Transverse colon (tissue), 4 donors: Measurements from ENCODE around the gene TCF7. TPM values are rescaled to one million over a fixed set of nuclear protein-coding genes. Genes with fewer than 3 reads are reported as not detected.

Experiments used
- DNase-seq: peaks from one replicate; pipeline ENCODE4 v3.0.0-alpha.2; 2019
- H3K27ac ChIP-seq, 4 donors: fragments of 200-600 bp; sonication (generic); 2 replicates each; pipeline ENCODE4 v1.5.1; 2016 to 2018; ENCODE audit warnings: inconsistent platforms in 4 of 4
- H3K27me3 ChIP-seq: fragments of 200-600 bp; sonication (generic); 2 replicates; pipeline ENCODE4 v1.5.1; 2017; ENCODE audit warnings: inconsistent platforms
- H3K36me3 ChIP-seq, 4 donors: fragments of 200-600 bp; sonication (generic); 2 replicates each; pipeline ENCODE4 v1.5.1; 2017 to 2019; ENCODE audit warnings: inconsistent platforms in 4 of 4
- H3K4me1 ChIP-seq, 4 donors: fragments of 200-600 bp; sonication (generic); 2 replicates each; pipeline ENCODE4 v1.5.1; 2017 to 2020; ENCODE audit warnings: inconsistent platforms in 4 of 4
- H3K4me3 ChIP-seq, 4 donors: fragments of 200-600 bp; sonication (generic); 1 replicate in 1 of 4; 2 replicates in 3 of 4; pipeline versions ENCODE4 v1.5.1 to v1.6.1; 2017 to 2019; ENCODE audit warnings: inconsistent platforms in 4 of 4
- H3K9me3 ChIP-seq, 2 donors: fragments of 200-600 bp; sonication (generic); 2 replicates each; pipeline ENCODE4 v1.5.1; 2017 to 2019; ENCODE audit warnings: inconsistent platforms in 2 of 2
- EP300 ChIP-seq: sonication (generic); formaldehyde crosslinking; IDR thresholded peaks from one replicate; pipeline ENCODE4 v1.6.1; 2017; ENCODE audit warnings: antibody characterized with exemption, low read depth
- POLR2A ChIP-seq: fragments of 450-650 bp; IDR thresholded peaks from one replicate; pipeline ENCODE4 v1.6.1; 2016; ENCODE audit warnings: antibody characterized with exemption, mild to moderate bottlenecking, moderate library complexity
- POLR2AphosphoS5 ChIP-seq, 3 donors: sonication (generic); formaldehyde crosslinking; IDR thresholded peaks; one replicate each; pipeline ENCODE4 v1.6.1; 2016; ENCODE audit warnings: antibody characterized with exemption in 3 of 3
- WGBS, 2 donors: methylation state at CpG; one replicate each; pipeline ENCODE4 v1.1.5; 2018; ENCODE audit warnings: low coverage in 1 of 2; 5-methylcytosine and 5-hydroxymethylcytosine counted together
- in situ Hi-C, 4 donors: fragments of 200-750 bp; cut with MboI; loops; one replicate each; pipeline versions ENCODE4 v1.15.0 to v1.15.1; 2017; ENCODE audit warnings: low sequenced_read_pairs in 3 of 4, low pct_ligation_motif_present in 1 of 4, low pct_unique_long_range_greater_than_20kb in 1 of 4
- intact Hi-C: fragments of 100-400 bp; cut with DNase I; formaldehyde crosslinking; loops from one replicate; pipeline ENCODE4 v1.15.1; 2023; ENCODE audit warnings: low total_unique reads
- total RNA-seq, 4 donors: library from RNA; depleted of rRNA; stranded (reverse); fragments of >200 nt; gene quantifications; one replicate each; pipeline ENCODE4 v1.1.0, GENCODE V29; 2016
- TF ChIP-seq, protein P1 (sequence below), 5 experiments: fragments of 200-600 bp in 3 of 5; fragments of 450-650 bp in 2 of 5; sonication (generic) in 3 of 5; IDR thresholded peaks; 1 replicate in 2 of 5; 2 replicates in 3 of 5; pipeline ENCODE4 v1.5.1; 2016 to 2017; ENCODE audit warnings: antibody characterized with exemption in 5 of 5, inconsistent platforms in 3 of 5, mild to moderate bottlenecking in 2 of 5, moderate library complexity in 1 of 5

Gene TCF7
- total RNA-seq, 4 donors from 2014 or later = 0.60 to 7.1 (median 3.1) TPM

DNA sequence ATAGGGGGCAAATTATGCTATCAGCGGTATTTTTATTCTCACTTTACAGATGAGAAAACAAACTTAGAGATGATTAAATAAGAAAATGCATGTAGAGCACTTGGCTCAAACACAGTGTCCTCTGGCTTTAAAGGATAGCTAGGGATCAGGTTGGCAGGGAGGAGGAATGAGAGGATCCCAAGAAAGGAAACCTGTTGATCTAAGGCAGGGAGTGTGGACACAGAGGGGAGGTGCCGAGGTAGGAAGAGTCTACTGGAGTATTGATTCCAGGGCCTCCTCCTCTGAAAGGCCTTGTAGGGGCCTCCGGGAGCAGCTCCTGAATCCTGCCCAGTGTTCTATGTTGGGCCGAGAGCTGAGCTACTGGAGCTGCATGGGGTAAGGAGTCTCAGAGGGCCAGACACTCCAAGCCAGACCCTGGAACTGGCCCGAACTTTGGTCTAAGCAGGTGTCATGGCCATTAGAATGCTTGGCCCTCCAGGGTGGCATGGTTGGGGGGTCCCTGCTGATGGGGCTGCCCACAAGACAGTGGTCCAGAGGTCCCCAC is 30.4 kb upstream of the TCF7 start:
- no peaks in the 10 kb centered on the region for H3K4me1 ChIP-seq
- no peaks in the 10 kb centered on the region for H3K27me3 ChIP-seq
- DNase-seq = no peak
- no peaks in the 10 kb centered on the region for H3K9me3 ChIP-seq
- in situ Hi-C loops (no loop called here), intact Hi-C loops (no loop called here)
- no peak overlapping the region for H3K4me3 ChIP-seq
- WGBS, 2 donors = 92 to 93% methylated on average over 2 to 5 of the region's 5 CpGs
- H3K36me3 ChIP-seq = no peaks in the 10 kb centered on the region
- no peak overlapping the region for H3K27ac ChIP-seq
- TF ChIP-seq, protein P1, sequence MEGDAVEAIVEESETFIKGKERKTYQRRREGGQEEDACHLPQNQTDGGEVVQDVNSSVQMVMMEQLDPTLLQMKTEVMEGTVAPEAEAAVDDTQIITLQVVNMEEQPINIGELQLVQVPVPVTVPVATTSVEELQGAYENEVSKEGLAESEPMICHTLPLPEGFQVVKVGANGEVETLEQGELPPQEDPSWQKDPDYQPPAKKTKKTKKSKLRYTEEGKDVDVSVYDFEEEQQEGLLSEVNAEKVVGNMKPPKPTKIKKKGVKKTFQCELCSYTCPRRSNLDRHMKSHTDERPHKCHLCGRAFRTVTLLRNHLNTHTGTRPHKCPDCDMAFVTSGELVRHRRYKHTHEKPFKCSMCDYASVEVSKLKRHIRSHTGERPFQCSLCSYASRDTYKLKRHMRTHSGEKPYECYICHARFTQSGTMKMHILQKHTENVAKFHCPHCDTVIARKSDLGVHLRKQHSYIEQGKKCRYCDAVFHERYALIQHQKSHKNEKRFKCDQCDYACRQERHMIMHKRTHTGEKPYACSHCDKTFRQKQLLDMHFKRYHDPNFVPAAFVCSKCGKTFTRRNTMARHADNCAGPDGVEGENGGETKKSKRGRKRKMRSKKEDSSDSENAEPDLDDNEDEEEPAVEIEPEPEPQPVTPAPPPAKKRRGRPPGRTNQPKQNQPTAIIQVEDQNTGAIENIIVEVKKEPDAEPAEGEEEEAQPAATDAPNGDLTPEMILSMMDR (IDR thresholded peaks at IDR 0.05) = no peak
- TF ChIP-seq POLR2A (no peak), POLR2AphosphoS5 (IDR thresholded peaks at IDR 0.05) (no peak), EP300 (no peak)

DNA sequence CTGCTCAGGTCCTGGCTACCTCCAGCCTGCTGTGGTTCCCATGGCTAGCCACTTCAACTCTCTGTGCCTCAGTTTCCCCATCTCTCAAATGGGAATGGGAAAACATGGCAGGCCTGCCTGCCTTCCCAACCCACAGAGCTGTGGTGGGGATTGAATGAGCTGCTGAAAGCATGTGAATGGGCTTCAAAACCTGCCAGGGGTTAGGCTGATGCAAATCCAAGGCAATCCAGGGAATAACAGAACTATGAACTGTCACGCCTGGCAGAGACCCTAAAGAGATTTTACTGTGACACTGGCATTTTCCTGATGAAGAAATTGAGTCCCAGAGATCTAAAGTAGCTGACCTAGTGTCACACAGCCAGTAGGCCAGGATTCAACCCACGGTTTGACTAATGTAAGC is 29.9 kb upstream of the TCF7 start:
- Histone ChIP-seq H3K36me3 (no peaks in the 10 kb centered on the region), H3K27ac (no peak overlapping the region), H3K4me3 (no peak overlapping the region), H3K9me3 (no peaks in the 10 kb centered on the region), H3K27me3 (no peaks in the 10 kb centered on the region), H3K4me1 (no peaks in the 10 kb centered on the region)
- TF ChIP-seq POLR2A = no peak
- TF ChIP-seq, protein P1 (IDR thresholded peaks at IDR 0.05) = no peak
- no peak for TF ChIP-seq POLR2AphosphoS5 (IDR thresholded peaks at IDR 0.05)
- TF ChIP-seq EP300 = no peak
- WGBS, 2 donors = 78 to 100% methylated on average over 1 to 2 of the region's 2 CpGs
- DNase-seq = no peak
- in situ Hi-C loops (no loop called here), intact Hi-C loops (no loop called here)

DNA sequence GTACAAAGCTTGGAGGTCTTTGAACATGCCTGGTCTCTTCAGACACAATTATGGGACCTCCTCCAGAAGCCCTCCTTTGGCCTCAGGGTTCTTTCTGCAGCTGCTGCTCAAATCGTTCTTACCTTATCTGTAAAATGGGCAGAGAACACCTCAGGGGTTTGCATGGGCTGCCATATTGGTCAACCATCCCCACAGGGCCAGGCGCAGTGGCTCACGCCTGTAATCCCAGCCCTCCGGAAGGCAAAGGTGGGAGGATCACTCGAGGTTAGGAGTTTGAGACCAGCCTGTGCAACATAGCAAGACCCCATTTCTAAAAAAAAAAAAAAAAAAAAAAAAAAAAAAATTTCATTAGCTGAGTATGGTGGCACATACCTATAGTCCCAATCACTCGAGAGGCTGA is 29.1 kb upstream of the TCF7 start:
- Histone ChIP-seq H3K27ac (no peak overlapping the region), H3K4me1 (no peaks in the 10 kb centered on the region), H3K9me3 (no peaks in the 10 kb centered on the region), H3K27me3 (no peaks in the 10 kb centered on the region), H3K4me3 (no peak overlapping the region), H3K36me3 (no peaks in the 10 kb centered on the region)
- intact Hi-C loops = no loop called here
- no peak for TF ChIP-seq POLR2A
- no peak for TF ChIP-seq EP300
- TF ChIP-seq, protein P1 (IDR thresholded peaks at IDR 0.05) = no peak
- no peak for TF ChIP-seq POLR2AphosphoS5 (IDR thresholded peaks at IDR 0.05)
- 87 to 100% methylated on average over 1 to 6 of the region's 6 CpGs for WGBS, 2 donors
- DNase-seq = no peak
- in situ Hi-C loops = no loop called here

DNA sequence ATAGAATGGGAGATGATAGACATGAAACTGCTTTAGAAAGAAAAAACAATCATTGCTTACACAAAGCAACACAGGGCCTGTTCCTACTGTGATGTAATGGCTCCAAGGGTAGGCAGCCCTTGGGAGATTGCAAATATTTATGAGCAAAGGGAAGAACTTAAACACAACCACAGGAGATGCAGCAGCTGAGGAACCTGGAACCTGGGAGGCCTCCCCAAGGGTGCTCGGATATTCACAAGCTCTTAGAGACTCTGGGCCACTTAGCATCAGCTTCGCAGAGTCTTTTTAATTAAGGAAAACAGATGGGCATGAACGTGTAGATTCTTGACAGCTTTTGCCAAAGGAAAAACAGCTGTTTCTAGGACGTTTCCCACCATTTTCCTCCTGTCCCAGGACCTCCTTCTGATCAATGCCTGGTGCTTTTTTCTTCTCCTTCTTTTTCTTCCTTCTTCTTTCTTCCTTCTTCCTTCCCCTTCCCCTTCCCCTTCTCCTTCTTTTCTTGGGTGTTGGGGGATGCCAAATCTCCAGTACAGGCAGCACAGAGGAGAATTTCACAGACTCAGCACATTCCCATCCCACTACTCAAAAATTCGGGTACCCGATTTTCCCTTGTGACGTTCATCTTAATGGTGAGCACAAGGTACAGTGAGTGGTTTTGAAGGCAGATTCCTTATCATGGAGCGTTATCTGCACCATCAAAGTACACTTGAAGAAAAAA is 28.1 kb upstream of the TCF7 start:
- TF ChIP-seq POLR2A (no peak), EP300 (no peak), POLR2AphosphoS5 (IDR thresholded peaks at IDR 0.05) (no peak)
- TF ChIP-seq, protein P1 (IDR thresholded peaks at IDR 0.05) = no peak
- no peak overlapping the region for H3K27ac ChIP-seq
- in situ Hi-C loops (no loop called here), intact Hi-C loops (no loop called here)
- WGBS, 2 donors = 72 to 78% methylated on average over 6 to 8 of the region's 8 CpGs
- no peak for DNase-seq
- H3K27me3 ChIP-seq = no peaks in the 10 kb centered on the region
- H3K9me3 ChIP-seq = no peaks in the 10 kb centered on the region
- H3K36me3 ChIP-seq = no peaks in the 10 kb centered on the region
- peaks cover 0 to 6% (median under 1%) of the 10 kb centered on the region in 4 donors for H3K4me1 ChIP-seq
- no peak overlapping the region for H3K4me3 ChIP-seq
